GM12891 (cell line): ENCODE results near the gene UNCX.

Experiments
- PAX5 ChIP-seq: IDR thresholded peaks from 2 replicates; pipeline ENCODE4 v1.6.1; 2011; ENCODE audit warnings: low read length, moderate library complexity, mild to moderate bottlenecking; ENCODE audit not compliant: insufficient read depth, severe bottlenecking
- POLR2A ChIP-seq: IDR thresholded peaks from 2 replicates; pipeline ENCODE4 v1.6.1; 2011; ENCODE audit warnings: low read depth, low read length, control low read depth
- POLR2AphosphoS5 ChIP-seq: IDR thresholded peaks from 2 replicates; pipeline ENCODE4 v1.6.1; 2011; ENCODE audit warnings: low read depth, low read length, control low read depth
- POU2F2 ChIP-seq: IDR thresholded peaks from 2 replicates; pipeline ENCODE4 v1.6.1; 2011; ENCODE audit warnings: low read depth, mild to moderate bottlenecking, control low read depth, low read length, moderate library complexity
- SPI1 ChIP-seq: IDR thresholded peaks from 2 replicates; pipeline ENCODE4 v1.6.1; 2011; ENCODE audit warnings: low read depth, low read length, control low read depth
- TAF1 ChIP-seq: IDR thresholded peaks from 2 replicates; pipeline ENCODE4 v1.6.1; 2011; ENCODE audit warnings: low read depth, low read length, control low read depth

DNA sequence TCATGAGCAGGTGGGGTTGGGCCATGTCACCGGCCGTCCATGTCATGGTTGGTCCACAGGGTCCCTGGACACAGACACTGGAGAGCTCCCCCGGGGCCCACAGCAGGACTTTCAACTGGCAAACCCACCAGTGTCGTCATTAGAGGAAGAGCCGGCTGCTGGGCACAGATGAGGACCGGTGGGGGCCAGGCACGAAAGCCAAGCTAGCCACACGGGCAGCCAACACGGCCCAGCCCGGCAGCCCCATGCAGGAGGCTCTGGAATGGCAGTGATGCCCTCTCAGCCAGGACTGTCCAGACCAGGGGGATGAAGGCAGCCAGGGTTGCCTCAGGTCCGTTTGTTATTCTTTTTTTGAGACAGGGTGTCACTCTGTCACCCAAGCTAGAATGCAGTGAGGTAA lies 21.1 kb upstream of the UNCX start:
- TF ChIP-seq SPI1 (no peak), POLR2A (no peak), PAX5 (no peak), TAF1 (no peak), POU2F2 (no peak), POLR2AphosphoS5 (no peak)
